SU-DHL-6 (cell line): Measurements from ENCODE around the gene COG1.

ENCODE experiments used
- EZH2phosphoT487 ChIP-seq: fragments of 200-600 bp; sonication (generic), shearing (Covaris generic); conservative IDR thresholded peaks from 2 replicates; pipeline ENCODE4 v1.6.1; 2018; ENCODE audit warnings: mild to moderate bottlenecking, antibody characterized with exemption, low read length, moderate library complexity, mixed read lengths
- TF ChIP-seq, protein P1 (sequence below): fragments of 200-600 bp; sonication (generic); IDR thresholded peaks from one replicate; pipeline ENCODE4 v1.5.1; 2017; ENCODE audit warnings: antibody characterized with exemption, mild to moderate bottlenecking, low read length, moderate library complexity; ENCODE audit not compliant: insufficient read depth, poor library complexity, severe bottlenecking

DNA sequence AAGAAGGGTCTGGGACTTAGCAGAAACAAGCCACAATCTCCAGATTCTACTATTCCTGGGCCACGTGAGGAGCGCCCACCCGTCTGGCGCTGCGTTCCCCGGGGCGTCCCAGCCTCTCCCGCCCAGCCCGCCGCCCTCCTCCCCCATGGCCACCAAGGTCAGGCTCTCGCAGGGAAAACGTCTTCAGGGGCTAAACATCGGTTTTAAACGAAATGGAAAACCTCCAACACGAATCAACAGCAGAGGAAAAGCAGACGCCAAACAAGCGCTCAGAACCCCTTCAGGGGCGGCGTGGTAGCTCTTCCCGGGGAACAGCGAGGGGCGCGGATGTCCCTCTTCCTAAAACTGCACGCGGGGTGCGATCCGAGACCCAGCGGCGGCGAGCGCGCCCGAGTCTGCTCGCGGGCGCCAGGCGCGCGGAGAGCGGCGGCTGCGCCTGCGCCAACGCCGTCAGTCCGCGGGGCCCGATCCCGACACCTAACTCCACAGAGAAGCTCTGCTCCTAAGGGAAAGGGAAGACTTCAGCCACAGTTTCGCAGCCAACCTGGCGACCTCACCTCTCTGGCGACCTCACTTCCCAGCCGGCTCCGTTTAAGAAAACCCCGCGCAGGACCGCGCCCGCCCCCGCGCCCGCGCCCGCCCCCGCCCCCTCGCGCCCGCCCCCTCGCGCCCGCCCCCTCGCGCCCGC, 505 bp upstream of the COG1 start:
- TF ChIP-seq, protein P1, sequence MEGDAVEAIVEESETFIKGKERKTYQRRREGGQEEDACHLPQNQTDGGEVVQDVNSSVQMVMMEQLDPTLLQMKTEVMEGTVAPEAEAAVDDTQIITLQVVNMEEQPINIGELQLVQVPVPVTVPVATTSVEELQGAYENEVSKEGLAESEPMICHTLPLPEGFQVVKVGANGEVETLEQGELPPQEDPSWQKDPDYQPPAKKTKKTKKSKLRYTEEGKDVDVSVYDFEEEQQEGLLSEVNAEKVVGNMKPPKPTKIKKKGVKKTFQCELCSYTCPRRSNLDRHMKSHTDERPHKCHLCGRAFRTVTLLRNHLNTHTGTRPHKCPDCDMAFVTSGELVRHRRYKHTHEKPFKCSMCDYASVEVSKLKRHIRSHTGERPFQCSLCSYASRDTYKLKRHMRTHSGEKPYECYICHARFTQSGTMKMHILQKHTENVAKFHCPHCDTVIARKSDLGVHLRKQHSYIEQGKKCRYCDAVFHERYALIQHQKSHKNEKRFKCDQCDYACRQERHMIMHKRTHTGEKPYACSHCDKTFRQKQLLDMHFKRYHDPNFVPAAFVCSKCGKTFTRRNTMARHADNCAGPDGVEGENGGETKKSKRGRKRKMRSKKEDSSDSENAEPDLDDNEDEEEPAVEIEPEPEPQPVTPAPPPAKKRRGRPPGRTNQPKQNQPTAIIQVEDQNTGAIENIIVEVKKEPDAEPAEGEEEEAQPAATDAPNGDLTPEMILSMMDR: no peak
- no peak for TF ChIP-seq EZH2phosphoT487
